GM12878 (cell line): Measurements from ENCODE around the gene ZNF600. TPM values are rescaled to one million over a fixed set of nuclear protein-coding genes. Genes with fewer than 3 reads are reported as not detected.

Experiments
- ATAC-seq: fragments of 200-7000 bp; cut with Tn5 transposase; 3 replicates; pipeline ENCODE4 v1.9.1; 2020; ENCODE audit warnings: mild to moderate bottlenecking, moderate library complexity
- BruUV-seq: library from RNA; stranded (reverse); fragments of 400-500 nt; replicated peaks from 2 replicates; lab custom pipeline; 2021; lab: Mats Ljungman, UMichigan
- CTCF ChIA-PET: fragments of 300-600 bp; sonication (Branson Sonifier 250); formaldehyde crosslinking; extraction: SDS; loops from one replicate; lab custom pipeline; 2021; ENCODE audit warnings: inconsistent platforms; lab: Yijun Ruan, JAX
- POLR2A ChIA-PET: fragments of 350-600 bp; formaldehyde crosslinking; extraction: SDS; loops from one replicate; lab custom pipeline; 2021; ENCODE audit warnings: inconsistent platforms; lab: Charles Lee
- RAD21 ChIA-PET: fragments of 300-600 bp; sonication (Branson Sonifier 250); formaldehyde crosslinking; loops from one replicate; lab custom pipeline; 2023; ENCODE audit warnings: antibody characterized with exemption; ENCODE audit not compliant: unreplicated experiment; lab: Charles Lee
- SMC1A ChIA-PET: fragments of 300-600 bp; sonication (Branson Sonifier 250); formaldehyde crosslinking; loops from one replicate; lab custom pipeline; 2023; ENCODE audit not compliant: unreplicated experiment, uncharacterized antibody; lab: Charles Lee
- DNase-seq: peaks from one replicate; pipeline ENCODE4 v3.0.0-alpha.2; 2011; ENCODE audit warnings: low read depth, low spot score
- FAIRE-seq: peaks from 3 replicates; lab custom pipeline; 2011; peaks lifted over from hg19 to GRCh38; lab: Jason Lieb, UNC
- H2AFZ ChIP-seq: 2 replicates; pipeline ENCODE4 v1.6.0; 2011; ENCODE audit warnings: low read depth, low read length, control low read depth; ENCODE audit not compliant: control insufficient read depth
- H3K27ac ChIP-seq: 2 replicates; pipeline ENCODE4 v1.5.1; 2011; ENCODE audit warnings: control low read depth; ENCODE audit not compliant: control insufficient read depth, insufficient read depth
- H3K27me3 ChIP-seq, 2 experiments: replicated peaks in 1 of 2; 2 replicates each; pipeline versions ENCODE4 v1.6.0 to v1.6.1; 2011; ENCODE audit warnings: low read length in 1 of 2; ENCODE audit not compliant: control insufficient read depth in 2 of 2, insufficient read depth in 2 of 2
- H3K36me3 ChIP-seq, 2 experiments: 2 replicates each; pipeline ENCODE4 v1.5.1; 2011; ENCODE audit warnings: low read length in 1 of 2; ENCODE audit not compliant: control insufficient read depth in 2 of 2, insufficient read depth in 2 of 2
- H3K4me1 ChIP-seq: 2 replicates; pipeline ENCODE4 v1.6.1; 2011; ENCODE audit warnings: mild to moderate bottlenecking, low read length, moderate library complexity, mixed read lengths; ENCODE audit not compliant: control insufficient read depth, insufficient read depth
- H3K4me2 ChIP-seq: 2 replicates; pipeline ENCODE4 v1.6.0; 2011; ENCODE audit warnings: control low read depth; ENCODE audit not compliant: control insufficient read depth, insufficient read depth
- H3K4me3 ChIP-seq: fragments of 200-600 bp; sonication (generic); 2 replicates; pipeline ENCODE4 v1.5.1; 2016
- H3K79me2 ChIP-seq: 2 replicates; pipeline ENCODE4 v1.6.0; 2011; ENCODE audit warnings: low read length; ENCODE audit not compliant: control insufficient read depth, insufficient read depth
- H3K9ac ChIP-seq: 2 replicates; pipeline ENCODE4 v1.8.0; 2011; ENCODE audit warnings: low read length, control low read depth, mixed read lengths; ENCODE audit not compliant: control insufficient read depth, insufficient read depth
- H3K9me3 ChIP-seq: replicated peaks from 3 replicates; pipeline ENCODE4 v1.5.1; 2011; ENCODE audit warnings: mild to moderate bottlenecking, low read length; ENCODE audit not compliant: control insufficient read depth, insufficient read depth
- H4K20me1 ChIP-seq: 2 replicates; pipeline ENCODE4 v1.6.0; 2011; ENCODE audit not compliant: control insufficient read depth, insufficient read depth
- E4F1 ChIP-seq: fragments of 450-650 bp; IDR thresholded peaks from 2 replicates; pipeline ENCODE4 v1.6.1; 2018; ENCODE audit warnings: borderline replicate concordance, mild to moderate bottlenecking; ENCODE audit not compliant: partially characterized antibody
- FOS ChIP-seq: IDR thresholded peaks from 3 replicates; pipeline ENCODE4 v1.6.1; 2011; ENCODE audit warnings: borderline replicate concordance; ENCODE audit not compliant: insufficient read length; ENCODE audit errors: extremely low read depth
- JUND ChIP-seq: IDR thresholded peaks from 2 replicates; pipeline ENCODE4 v1.6.1; 2012; ENCODE audit warnings: low read depth, mild to moderate bottlenecking, low read length, improper control_type of control experiment, moderate library complexity
- MLLT1 ChIP-seq: fragments of 450-650 bp; IDR thresholded peaks from 2 replicates; pipeline ENCODE4 v1.6.1; 2016; ENCODE audit warnings: mild to moderate bottlenecking
- NBN ChIP-seq: fragments of 450-650 bp; IDR thresholded peaks from 2 replicates; pipeline ENCODE4 v1.6.1; 2016
- RELB ChIP-seq: fragments of 450-650 bp; IDR thresholded peaks from 2 replicates; pipeline ENCODE4 v1.6.1; 2017; ENCODE audit warnings: low read depth, mild to moderate bottlenecking, moderate library complexity
- SMC3 ChIP-seq: IDR thresholded peaks from 2 replicates; pipeline ENCODE4 v1.6.1; 2011; ENCODE audit warnings: low read length, improper control_type of control experiment, borderline replicate concordance
- ZNF217 ChIP-seq: fragments of 450-650 bp; IDR thresholded peaks from 2 replicates; pipeline ENCODE4 v1.6.1; 2017; ENCODE audit warnings: antibody characterized with exemption, mild to moderate bottlenecking
- ZNF622 ChIP-seq: fragments of 450-650 bp; IDR thresholded peaks from 2 replicates; pipeline ENCODE4 v1.6.1; 2017; ENCODE audit warnings: mild to moderate bottlenecking, inconsistent platforms
- ZZZ3 ChIP-seq: IDR thresholded peaks from 2 replicates; pipeline ENCODE4 v1.6.1; 2011; ENCODE audit warnings: low read depth; ENCODE audit not compliant: control insufficient read depth, insufficient read length
- WGBS: methylation state at CpG from one replicate; pipeline ENCODE4 v1.1.6; 2016; ENCODE audit warnings: low lambda C conversion rate; ENCODE audit not compliant: insufficient replicate concordance, insufficient coverage; ENCODE audit errors: missing lambda C conversion rate; 5-methylcytosine and 5-hydroxymethylcytosine counted together
- in situ Hi-C: fragments of 300-500 bp; cut with MboI; formaldehyde crosslinking; loops from 9 replicates; pipeline ENCODE4 v1.14.3; 2018; ENCODE audit warnings: mixed read lengths
- intact Hi-C: fragments of 100-400 bp; cut with micrococcal nuclease; formaldehyde crosslinking; loops from one replicate; pipeline ENCODE4 v1.14.2; 2022; ENCODE audit not compliant: unreplicated experiment
- polyA plus RNA-seq, 11 experiments: library from polyadenylated mRNA; depleted of rRNA in 4 of 11; unstranded in 6 of 11; stranded (reverse) in 5 of 11; fragments of >200 nt; fragmentation: Nextera tagmentation in 4 of 11; fragmentation: Illumina TruSeq in 1 of 11; extraction: Ambion mirVana in 4 of 11; extraction: Trizol in 1 of 11; gene quantifications; 1 replicate in 1 of 11; 2 replicates in 10 of 11; pipeline versions ENCODE4 v1.2.1 to v1.2.3, GENCODE V29; 2011 to 2016; ENCODE audit warnings: inconsistent platforms in 2 of 11, missing spikeins in 2 of 11, low read depth in 1 of 11
- total RNA-seq, 4 experiments: library from RNA; depleted of rRNA in 3 of 4; stranded (reverse); fragments of >200 nt in 3 of 4; fragmentation: Illumina TruSeq in 1 of 4; extraction: Trizol in 1 of 4; gene quantifications; 2 replicates each; pipeline versions ENCODE4 v1.2.1 to v1.2.3, GENCODE V29; 2013 to 2021

ZNF600 gene
- total and polyA plus RNA-seq, 10 of the 15 experiments (the other 5 are each of a cell fraction or from before 2014, with no cell fraction given), result 9.5 to 25.6 (median 11.9) TPM

GRCh38 chr19:52739576-52739975 is 47.0 kb downstream of the ZNF600 start:
- no peak overlapping the region for H2AFZ ChIP-seq
- peaks cover 3% of the 10 kb centered on the region; the same call in 2 of the 3 replicates for H3K9me3 ChIP-seq
- CTCF ChIA-PET, result no interaction called here
- H3K27me3 ChIP-seq, result no peaks in the 10 kb centered on the region
- no peaks in the 10 kb centered on the region for H4K20me1 ChIP-seq
- ATAC-seq, result no peak
- POLR2A ChIA-PET, result no interaction called here
- no peak for FAIRE-seq
- RAD21 ChIA-PET, result no interaction called here
- no peaks in the 10 kb centered on the region; the same call in 1 of the 2 replicates for H3K79me2 ChIP-seq
- SMC1A ChIA-PET, result no interaction called here
- no TSS peak for BruUV-seq
- no peaks in the 10 kb centered on the region for H3K36me3 ChIP-seq
- no peaks in the 10 kb centered on the region for H3K4me1 ChIP-seq
- H3K4me2 ChIP-seq, result no peak overlapping the region
- H3K4me3 ChIP-seq, result no peak overlapping the region
- DNase-seq, result no peak
- no peak overlapping the region for H3K9ac ChIP-seq
- intact Hi-C loops, result no loop called here
- in situ Hi-C loops, result no loop called here
- H3K27ac ChIP-seq, result no peak overlapping the region
- 75% methylated on average over 9 of the region's 14 CpGs for WGBS
- TF ChIP-seq MLLT1 (no peak), NBN (no peak), E4F1 (no peak), ZNF622 (no peak), JUND (no peak), SMC3 (no peak), RELB (no peak), ZZZ3 (no peak), ZNF217 (no peak), FOS (no peak)
